Ovary (tissue), 3 donors: ENCODE results near the gene SFTA2.

Experiments
- CTCF ChIP-seq, 3 donors: fragments of 450-650 bp in 2 of 3; fragments of 200-600 bp in 1 of 3; IDR thresholded peaks; one replicate each; pipeline versions ENCODE4 v1.5.1 to v1.8.0; 2016 to 2022; ENCODE audit warnings: antibody characterized with exemption in 3 of 3, mild to moderate bottlenecking in 1 of 3
- EP300 ChIP-seq: sonication (generic); formaldehyde crosslinking; IDR thresholded peaks from one replicate; pipeline ENCODE4 v1.6.1; 2017; ENCODE audit warnings: antibody characterized with exemption
- POLR2A ChIP-seq: fragments of 450-650 bp; IDR thresholded peaks from one replicate; pipeline ENCODE4 v1.6.1; 2017; ENCODE audit warnings: antibody characterized with exemption, mild to moderate bottlenecking, moderate library complexity
- donor health status: DM: no; HTN: no; CAD: no.

GRCh38 chr6:30900863-30901417 is 31.0 kb downstream of the SFTA2 start:
- TF ChIP-seq CTCF (IDR thresholded peaks at IDR 0.05) (no peak), POLR2A (no peak), EP300 (no peak)
